Stimulated activated CD8-positive, alpha-beta memory T cell treated with anti-CD3 and anti-CD28 coated beads, Interleukin-7, amount 100 ng/mL, for 24 hours (primary cell): ENCODE measurements around the gene EMP2.
"Not testable (repeated sequence)": the region's sequence is repeated elsewhere in the genome, so short reads cannot be mapped to it uniquely, and the experiment has no call there.

ENCODE experiments used
- DNase-seq: peaks from one replicate; pipeline ENCODE4 v3.0.0-alpha.2; 2020; ENCODE audit warnings: low read depth

The EMP2 gene

GRCh38 chr16:10552281-10552680 is 28.1 kb downstream of the EMP2 start:
- DNase-seq = no peak

- DNase-seq = no peak
Observed at GRCh38 chr16:10551881-10552280, 28.5 kb downstream of the EMP2 start.

- DNase-seq = no peak
Observed at GRCh38 chr16:10548404-10548803, 32.0 kb downstream of the EMP2 start.

GRCh38 chr16:10547708-10548107 is 32.7 kb downstream of the EMP2 start:
- no peak for DNase-seq

- no peak for DNase-seq
Observed at GRCh38 chr16:10543231-10543977, 37.0 kb downstream of the EMP2 start.

- DNase-seq = no peak
Observed at GRCh38 chr16:10541366-10541765, 39.0 kb downstream of the EMP2 start.

GRCh38 chr16:10539793-10540192 is 40.6 kb downstream of the EMP2 start:
- no peak for DNase-seq

- no peak for DNase-seq
Observed at GRCh38 chr16:10539236-10539635, 41.2 kb downstream of the EMP2 start.

- no peak for DNase-seq
Observed at GRCh38 chr16:10538583-10538982, 41.8 kb downstream of the EMP2 start.

GRCh38 chr16:10537946-10538345 is 42.5 kb downstream of the EMP2 start:
- no peak for DNase-seq

- no peak for DNase-seq
Observed at GRCh38 chr16:10536814-10537389, 43.5 kb downstream of the EMP2 start.

- not testable (repeated sequence) for DNase-seq
Observed at GRCh38 chr16:10536328-10536727, 44.1 kb downstream of the EMP2 start.

GRCh38 chr16:10535461-10535860 is 44.9 kb downstream of the EMP2 start:
- no peak for DNase-seq

GRCh38 chr16:10534748-10535147 is 45.6 kb downstream of the EMP2 start:
- DNase-seq = no peak

- not testable (repeated sequence) for DNase-seq
Observed at GRCh38 chr16:10533612-10534011, 46.8 kb downstream of the EMP2 start.

- no peak for DNase-seq
Observed at GRCh38 chr16:10531582-10531981, 48.8 kb downstream of the EMP2 start.

GRCh38 chr16:10530685-10531084 is 49.7 kb downstream of the EMP2 start:
- DNase-seq = no peak

- no peak for DNase-seq
Observed at GRCh38 chr16:10529895-10530669, 50.3 kb downstream of the EMP2 start.

GRCh38 chr16:10528635-10529034 is 51.8 kb downstream of the EMP2 start:
- DNase-seq = no peak

- no peak for DNase-seq
Observed at GRCh38 chr16:10526962-10527361, 53.4 kb downstream of the EMP2 start.

- no peak for DNase-seq
Observed at GRCh38 chr16:10525214-10525825, 55.1 kb downstream of the EMP2 start.

GRCh38 chr16:10522966-10523365 is 57.4 kb downstream of the EMP2 start:
- DNase-seq = no peak
